Loucy (cell line): ENCODE results near the gene ZNF385C.

Experiments
- H2AFZ ChIP-seq: fragments of 200-600 bp; sonication (generic); 2 replicates; pipeline ENCODE4 v1.6.0; 2016; ENCODE audit warnings: antibody characterized with exemption, mild to moderate bottlenecking, low read length, moderate library complexity
- H3F3A ChIP-seq: fragments of 200-600 bp; 2 replicates; pipeline ENCODE4 v1.6.0; 2016; ENCODE audit warnings: antibody characterized with exemption, low read depth, mild to moderate bottlenecking
- H3K27me3 ChIP-seq: fragments of 200-600 bp; sonication (generic); 2 replicates; pipeline ENCODE4 v1.6.1; 2014; ENCODE audit warnings: low read length, mild to moderate bottlenecking; ENCODE audit not compliant: insufficient read depth, poor library complexity, severe bottlenecking
- H3K36me3 ChIP-seq: fragments of 200-600 bp; sonication (generic); 2 replicates; pipeline ENCODE4 v1.6.1; 2016; ENCODE audit warnings: low read length; ENCODE audit not compliant: insufficient read depth
- H3K4me1 ChIP-seq: fragments of 200-600 bp; sonication (generic); 2 replicates; pipeline ENCODE4 v1.5.1; 2014; ENCODE audit warnings: low read length, mild to moderate bottlenecking; ENCODE audit not compliant: insufficient read depth, poor library complexity, severe bottlenecking
- H3K4me2 ChIP-seq: fragments of 200-600 bp; sonication (generic); 2 replicates; pipeline ENCODE4 v1.6.0; 2014; ENCODE audit warnings: antibody characterized with exemption, low read length, low read depth, mild to moderate bottlenecking; ENCODE audit not compliant: poor library complexity, severe bottlenecking
- H3K4me3 ChIP-seq: fragments of 200-600 bp; sonication (generic); 2 replicates; pipeline ENCODE4 v1.5.1; 2014; ENCODE audit warnings: low read length, mild to moderate bottlenecking, mixed read lengths; ENCODE audit not compliant: poor library complexity, severe bottlenecking
- H3K79me2 ChIP-seq: fragments of 200-600 bp; sonication (generic); 2 replicates; pipeline ENCODE4 v1.6.1; 2014; ENCODE audit warnings: low read length; ENCODE audit not compliant: insufficient read depth
- H3K9ac ChIP-seq: fragments of 200-600 bp; sonication (generic); 2 replicates; pipeline ENCODE4 v1.6.0; 2014; ENCODE audit warnings: mild to moderate bottlenecking, low read depth, low read length, moderate library complexity; ENCODE audit not compliant: poor library complexity, severe bottlenecking
- H3K9me2 ChIP-seq: fragments of 200-600 bp; sonication (generic); replicated peaks from 2 replicates; pipeline ENCODE4 v1.6.1; 2016; ENCODE audit warnings: low read depth, low read length, mixed read lengths
- H3K9me3 ChIP-seq: fragments of 200-600 bp; sonication (generic); 2 replicates; pipeline ENCODE4 v1.6.1; 2014; ENCODE audit warnings: mild to moderate bottlenecking, antibody characterized with exemption, low read length, low read depth; ENCODE audit not compliant: insufficient read depth
- H4K20me1 ChIP-seq: fragments of 200-600 bp; sonication (generic); 2 replicates; pipeline ENCODE4 v1.6.0; 2014; ENCODE audit warnings: antibody characterized with exemption, low read length, mild to moderate bottlenecking; ENCODE audit not compliant: insufficient read depth, poor library complexity, severe bottlenecking
- EZH2phosphoT487 ChIP-seq: fragments of 200-600 bp; IDR thresholded peaks from 2 replicates; pipeline ENCODE4 v1.6.1; 2018; ENCODE audit warnings: antibody characterized with exemption, mild to moderate bottlenecking, moderate library complexity, borderline replicate concordance
- TF ChIP-seq, protein P1 (sequence below): fragments of 200-600 bp; sonication (generic); conservative IDR thresholded peaks from 2 replicates; pipeline ENCODE4 v1.5.1; 2014; ENCODE audit warnings: mild to moderate bottlenecking, antibody characterized with exemption, low read length

ZNF385C gene

GRCh38 chr17:42058063-42058462 lies 40.2 kb downstream of the ZNF385C start:
- no peak overlapping the region for H3K4me2 ChIP-seq
- H3K4me1 ChIP-seq = peaks cover 6% of the 10 kb centered on the region
- no peaks in the 10 kb centered on the region for H3K79me2 ChIP-seq
- TF ChIP-seq EZH2phosphoT487 = no peak
- TF ChIP-seq, protein P1, sequence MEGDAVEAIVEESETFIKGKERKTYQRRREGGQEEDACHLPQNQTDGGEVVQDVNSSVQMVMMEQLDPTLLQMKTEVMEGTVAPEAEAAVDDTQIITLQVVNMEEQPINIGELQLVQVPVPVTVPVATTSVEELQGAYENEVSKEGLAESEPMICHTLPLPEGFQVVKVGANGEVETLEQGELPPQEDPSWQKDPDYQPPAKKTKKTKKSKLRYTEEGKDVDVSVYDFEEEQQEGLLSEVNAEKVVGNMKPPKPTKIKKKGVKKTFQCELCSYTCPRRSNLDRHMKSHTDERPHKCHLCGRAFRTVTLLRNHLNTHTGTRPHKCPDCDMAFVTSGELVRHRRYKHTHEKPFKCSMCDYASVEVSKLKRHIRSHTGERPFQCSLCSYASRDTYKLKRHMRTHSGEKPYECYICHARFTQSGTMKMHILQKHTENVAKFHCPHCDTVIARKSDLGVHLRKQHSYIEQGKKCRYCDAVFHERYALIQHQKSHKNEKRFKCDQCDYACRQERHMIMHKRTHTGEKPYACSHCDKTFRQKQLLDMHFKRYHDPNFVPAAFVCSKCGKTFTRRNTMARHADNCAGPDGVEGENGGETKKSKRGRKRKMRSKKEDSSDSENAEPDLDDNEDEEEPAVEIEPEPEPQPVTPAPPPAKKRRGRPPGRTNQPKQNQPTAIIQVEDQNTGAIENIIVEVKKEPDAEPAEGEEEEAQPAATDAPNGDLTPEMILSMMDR = no peak
- H3K36me3 ChIP-seq = no peaks in the 10 kb centered on the region
- no peaks in the 10 kb centered on the region for H3K9me2 ChIP-seq
- H4K20me1 ChIP-seq = no peaks in the 10 kb centered on the region
- H3F3A ChIP-seq = no peaks in the 10 kb centered on the region
- no peak overlapping the region for H3K4me3 ChIP-seq
- H3K9me3 ChIP-seq = no peaks in the 10 kb centered on the region
- no peak overlapping the region for H2AFZ ChIP-seq
- no peak overlapping the region for H3K9ac ChIP-seq
- H3K27me3 ChIP-seq = no peaks in the 10 kb centered on the region

GRCh38 chr17:42056635-42057034 lies 41.6 kb downstream of the ZNF385C start:
- Histone ChIP-seq H3K9me3 (no peaks in the 10 kb centered on the region), H3K4me2 (no peak overlapping the region), H3K79me2 (no peaks in the 10 kb centered on the region), H3K4me3 (no peak overlapping the region), H3K27me3 (no peaks in the 10 kb centered on the region), H2AFZ (no peak overlapping the region), H3K36me3 (no peaks in the 10 kb centered on the region), H3K9ac (no peak overlapping the region), H4K20me1 (no peaks in the 10 kb centered on the region), H3F3A (no peaks in the 10 kb centered on the region), H3K4me1 (peaks cover 6% of the 10 kb centered on the region), H3K9me2 (no peaks in the 10 kb centered on the region)
- TF ChIP-seq, protein P1 = no peak
- no peak for TF ChIP-seq EZH2phosphoT487

- no peaks in the 10 kb centered on the region for H3F3A ChIP-seq
- H3K27me3 ChIP-seq = no peaks in the 10 kb centered on the region
- H3K4me3 ChIP-seq = no peak overlapping the region
- TF ChIP-seq EZH2phosphoT487 = no peak
- TF ChIP-seq, protein P1 = no peak
- peaks cover 6% of the 10 kb centered on the region for H3K4me1 ChIP-seq
- H3K4me2 ChIP-seq = no peak overlapping the region
- no peaks in the 10 kb centered on the region for H3K9me3 ChIP-seq
- no peaks in the 10 kb centered on the region for H3K36me3 ChIP-seq
- H3K79me2 ChIP-seq = no peaks in the 10 kb centered on the region
- H3K9me2 ChIP-seq = no peaks in the 10 kb centered on the region
- H2AFZ ChIP-seq = no peak overlapping the region
- no peaks in the 10 kb centered on the region for H4K20me1 ChIP-seq
- no peak overlapping the region for H3K9ac ChIP-seq
Measured at GRCh38 chr17:42055496-42055895, 42.8 kb downstream of the ZNF385C start.
